Measurements from ENCODE around the gene STX3. TPM values are rescaled to one million over a fixed set of nuclear protein-coding genes. Genes with fewer than 3 reads are reported as not detected.

STX3 gene
- total and polyA plus RNA-seq, 2 experiments from 2014 or later: 19.0 to 65.5 TPM

- Mint-ChIP-seq H3K27ac (no peak overlapping the region), H3K36me3 (ENCODE audit: low read depth) (peaks cover 59% of the 10 kb centered on the region), H3K4me1 (no peaks in the 10 kb centered on the region), H3K9me3 (no peaks in the 10 kb centered on the region), H3K4me3 (no peak overlapping the region), H3K27me3 (ENCODE audit: insufficient read depth, low read depth, poor library complexity) (no peaks in the 10 kb centered on the region)
- H3K4me3 ChIP-seq: no peak overlapping the region
- H3K36me3 ChIP-seq (ENCODE audit: insufficient read depth): peaks cover 38% of the 10 kb centered on the region
- H3K27me3 ChIP-seq (ENCODE audit: insufficient read depth): no peaks in the 10 kb centered on the region
- H3K9me2 ChIP-seq (ENCODE audit: insufficient read depth): no peaks in the 10 kb centered on the region
- no peak overlapping the region for H3K27ac ChIP-seq (ENCODE audit: low read depth)
- H3F3A ChIP-seq (replicated peaks; ENCODE audit: low read depth): no peaks in the 10 kb centered on the region
- H3K79me2 ChIP-seq (replicated peaks; ENCODE audit: insufficient read depth): no peaks in the 10 kb centered on the region
- no peak for DNase-seq (ENCODE audit: low spot score)
- peaks cover 9% of the 10 kb centered on the region; the same call in 1 of the 2 replicates for H4K20me1 ChIP-seq (replicated peaks; ENCODE audit: insufficient read depth)
- H3K4me1 ChIP-seq (ENCODE audit: insufficient read depth): no peaks in the 10 kb centered on the region
- no peak overlapping the region for H3K4me2 ChIP-seq
- TF ChIP-seq EZH2phosphoT487 (IDR thresholded peaks at IDR 0.05; ENCODE audit: unreplicated experiment) (no peak), CTCF (conservative IDR thresholded peaks at IDR 0.05; ENCODE audit: low read depth in 2 of 2) (no peak), EZH2 (IDR thresholded peaks at IDR 0.05; ENCODE audit: low read depth, unreplicated experiment) (no peak), ZNF331 (CRISPR knock-in tag; IDR thresholded peaks at IDR 0.05; ENCODE audit: low read depth) (no peak)
- no peak for ATAC-seq
- no peak overlapping the region for H2AFZ ChIP-seq
Measured at GRCh38 chr11:59794417-59794816, 39.2 kb downstream of the STX3 start.

- Histone ChIP-seq H4K20me1 (replicated peaks; ENCODE audit: insufficient read depth) (peaks cover 4% of the 10 kb centered on the region; the same call in 1 of the 2 replicates), H3K27ac (ENCODE audit: low read depth) (no peak overlapping the region), H2AFZ (no peak overlapping the region), H3K27me3 (ENCODE audit: insufficient read depth) (no peaks in the 10 kb centered on the region), H3K9me2 (ENCODE audit: insufficient read depth) (no peaks in the 10 kb centered on the region), H3K4me1 (ENCODE audit: insufficient read depth) (no peaks in the 10 kb centered on the region), H3K4me3 (no peak overlapping the region), H3K36me3 (ENCODE audit: insufficient read depth) (peaks cover 14% of the 10 kb centered on the region), H3K4me2 (no peak overlapping the region), H3F3A (replicated peaks; ENCODE audit: low read depth) (no peaks in the 10 kb centered on the region), H3K79me2 (replicated peaks; ENCODE audit: insufficient read depth) (no peaks in the 10 kb centered on the region)
- Mint-ChIP-seq H3K4me1 (no peaks in the 10 kb centered on the region; the same call in 2 of the 3 replicates), H3K36me3 (ENCODE audit: low read depth) (peaks cover 23% of the 10 kb centered on the region), H3K27ac (peak overlapping the region; percentile 53; the same call in 1 of the 2 replicates), H3K27me3 (ENCODE audit: insufficient read depth, low read depth, poor library complexity) (no peaks in the 10 kb centered on the region), H3K4me3 (no peak overlapping the region), H3K9me3 (no peaks in the 10 kb centered on the region)
- DNase-seq (ENCODE audit: low spot score) (no peak), ATAC-seq (no peak)
- TF ChIP-seq NANOG (IDR thresholded peaks at IDR 0.05; ENCODE audit: borderline replicate concordance): no peak
- TF ChIP-seq STAT1 (IDR thresholded peaks at IDR 0.05; ENCODE audit: unreplicated experiment): no peak
- TF ChIP-seq, protein P1, sequence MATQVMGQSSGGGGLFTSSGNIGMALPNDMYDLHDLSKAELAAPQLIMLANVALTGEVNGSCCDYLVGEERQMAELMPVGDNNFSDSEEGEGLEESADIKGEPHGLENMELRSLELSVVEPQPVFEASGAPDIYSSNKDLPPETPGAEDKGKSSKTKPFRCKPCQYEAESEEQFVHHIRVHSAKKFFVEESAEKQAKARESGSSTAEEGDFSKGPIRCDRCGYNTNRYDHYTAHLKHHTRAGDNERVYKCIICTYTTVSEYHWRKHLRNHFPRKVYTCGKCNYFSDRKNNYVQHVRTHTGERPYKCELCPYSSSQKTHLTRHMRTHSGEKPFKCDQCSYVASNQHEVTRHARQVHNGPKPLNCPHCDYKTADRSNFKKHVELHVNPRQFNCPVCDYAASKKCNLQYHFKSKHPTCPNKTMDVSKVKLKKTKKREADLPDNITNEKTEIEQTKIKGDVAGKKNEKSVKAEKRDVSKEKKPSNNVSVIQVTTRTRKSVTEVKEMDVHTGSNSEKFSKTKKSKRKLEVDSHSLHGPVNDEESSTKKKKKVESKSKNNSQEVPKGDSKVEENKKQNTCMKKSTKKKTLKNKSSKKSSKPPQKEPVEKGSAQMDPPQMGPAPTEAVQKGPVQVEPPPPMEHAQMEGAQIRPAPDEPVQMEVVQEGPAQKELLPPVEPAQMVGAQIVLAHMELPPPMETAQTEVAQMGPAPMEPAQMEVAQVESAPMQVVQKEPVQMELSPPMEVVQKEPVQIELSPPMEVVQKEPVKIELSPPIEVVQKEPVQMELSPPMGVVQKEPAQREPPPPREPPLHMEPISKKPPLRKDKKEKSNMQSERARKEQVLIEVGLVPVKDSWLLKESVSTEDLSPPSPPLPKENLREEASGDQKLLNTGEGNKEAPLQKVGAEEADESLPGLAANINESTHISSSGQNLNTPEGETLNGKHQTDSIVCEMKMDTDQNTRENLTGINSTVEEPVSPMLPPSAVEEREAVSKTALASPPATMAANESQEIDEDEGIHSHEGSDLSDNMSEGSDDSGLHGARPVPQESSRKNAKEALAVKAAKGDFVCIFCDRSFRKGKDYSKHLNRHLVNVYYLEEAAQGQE (IDR thresholded peaks at IDR 0.05; ENCODE audit: unreplicated experiment): no peak
- no peak for TF ChIP-seq CTCF (conservative IDR thresholded peaks at IDR 0.05; ENCODE audit: low read depth in 2 of 2)
- TF ChIP-seq, protein P2, sequence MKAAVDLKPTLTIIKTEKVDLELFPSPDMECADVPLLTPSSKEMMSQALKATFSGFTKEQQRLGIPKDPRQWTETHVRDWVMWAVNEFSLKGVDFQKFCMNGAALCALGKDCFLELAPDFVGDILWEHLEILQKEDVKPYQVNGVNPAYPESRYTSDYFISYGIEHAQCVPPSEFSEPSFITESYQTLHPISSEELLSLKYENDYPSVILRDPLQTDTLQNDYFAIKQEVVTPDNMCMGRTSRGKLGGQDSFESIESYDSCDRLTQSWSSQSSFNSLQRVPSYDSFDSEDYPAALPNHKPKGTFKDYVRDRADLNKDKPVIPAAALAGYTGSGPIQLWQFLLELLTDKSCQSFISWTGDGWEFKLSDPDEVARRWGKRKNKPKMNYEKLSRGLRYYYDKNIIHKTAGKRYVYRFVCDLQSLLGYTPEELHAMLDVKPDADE (IDR thresholded peaks at IDR 0.05): no peak
Measured at GRCh38 chr11:59800390-59801025, 45.3 kb downstream of the STX3 start.
